Left forelimb (tissue), 1 donor: ENCODE results near the gene RPGRIP1.
"Not testable (repeated sequence)": the region's sequence is repeated elsewhere in the genome, so short reads cannot be mapped to it uniquely, and the experiment has no call there.

Source experiments
- DNase-seq: peaks from one replicate; pipeline ENCODE4 v3.0.0-alpha.2; 2018; ENCODE audit warnings: low spot score

The RPGRIP1 gene

DNA sequence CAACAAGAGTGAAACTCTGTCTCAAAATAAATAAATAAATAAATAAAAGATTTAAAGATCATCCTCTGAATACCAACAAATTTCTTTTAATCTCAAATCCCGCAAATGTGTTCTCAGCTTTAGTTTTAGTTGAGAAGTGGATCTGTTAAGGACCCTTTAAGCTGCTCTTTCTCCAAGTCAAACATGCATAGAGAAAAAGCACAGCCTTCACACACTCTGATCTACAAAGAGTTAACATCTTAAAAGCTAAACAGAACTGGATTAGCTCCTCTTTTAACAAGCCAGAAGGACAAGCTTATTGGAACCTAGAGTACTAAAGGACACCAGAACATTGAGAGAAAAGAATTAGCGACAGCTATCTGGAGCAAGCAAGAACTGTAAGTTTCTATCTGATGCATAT, at the start of gene RPGRIP1:
RPGRIP1 (plus strand) TSS at position 301 of the 400 bp plus-strand sequence. CDS start 7,894 bp downstream, outside the sequence.
- no peak for DNase-seq

DNA sequence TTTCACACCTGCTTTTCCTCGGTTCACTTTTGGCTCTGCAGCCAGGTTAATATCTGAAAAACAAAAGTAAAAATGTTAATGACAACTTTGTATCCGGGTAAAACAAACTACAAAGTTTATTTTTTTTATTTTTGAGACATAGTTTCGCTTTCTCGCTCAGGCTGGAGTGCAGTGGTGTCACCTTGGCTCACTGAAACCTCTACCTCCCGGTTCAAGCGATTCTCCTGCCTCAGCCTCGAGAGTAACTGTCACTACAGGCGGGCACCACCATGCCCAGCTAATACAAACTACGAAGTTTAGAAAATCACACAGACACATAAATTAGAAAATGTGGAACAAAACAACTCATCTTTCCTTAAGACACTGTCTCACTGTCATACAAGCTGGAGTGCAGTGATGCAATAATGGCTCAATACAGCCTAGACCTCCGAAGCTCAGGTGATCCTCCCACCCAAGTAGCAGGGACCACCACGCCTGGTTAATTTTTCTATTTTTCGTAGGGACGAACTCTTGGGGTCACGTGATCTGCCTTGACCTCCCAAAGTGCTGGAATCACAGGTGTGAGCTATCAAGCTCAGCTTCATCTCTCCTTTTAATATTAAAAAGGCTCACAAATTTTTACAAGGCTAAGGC, 48.7 kb upstream of the RPGRIP1 start:
- DNase-seq, result no peak

DNA sequence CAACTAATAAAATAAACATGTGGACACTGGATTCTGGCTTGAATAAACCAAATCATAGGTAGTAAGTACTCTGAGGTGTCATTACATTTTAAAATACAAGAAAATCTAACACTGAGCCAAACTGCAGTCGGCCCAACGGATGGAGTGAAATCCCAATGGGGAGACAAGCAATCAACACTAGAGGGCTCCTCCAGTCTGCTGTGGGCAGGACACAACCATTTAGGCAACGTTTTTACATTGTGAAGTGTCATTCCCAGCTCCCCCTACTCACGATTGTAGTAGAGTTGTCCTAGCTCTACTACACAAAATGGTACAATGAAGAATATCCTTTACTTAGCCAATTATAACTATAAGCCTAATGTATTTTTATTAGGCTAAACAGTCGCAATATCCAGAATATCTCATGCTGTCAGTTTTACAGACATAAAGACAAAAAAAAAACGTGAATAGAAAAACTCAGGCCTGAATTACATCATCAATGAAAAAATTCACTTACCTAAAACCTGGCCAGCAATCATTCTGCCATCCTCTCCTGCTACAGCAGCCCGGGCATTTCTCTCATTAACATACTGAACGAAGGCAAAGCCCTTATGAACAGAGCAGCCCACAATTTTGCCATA, 46.3 kb upstream of the RPGRIP1 start:
- DNase-seq, result no peak

DNA sequence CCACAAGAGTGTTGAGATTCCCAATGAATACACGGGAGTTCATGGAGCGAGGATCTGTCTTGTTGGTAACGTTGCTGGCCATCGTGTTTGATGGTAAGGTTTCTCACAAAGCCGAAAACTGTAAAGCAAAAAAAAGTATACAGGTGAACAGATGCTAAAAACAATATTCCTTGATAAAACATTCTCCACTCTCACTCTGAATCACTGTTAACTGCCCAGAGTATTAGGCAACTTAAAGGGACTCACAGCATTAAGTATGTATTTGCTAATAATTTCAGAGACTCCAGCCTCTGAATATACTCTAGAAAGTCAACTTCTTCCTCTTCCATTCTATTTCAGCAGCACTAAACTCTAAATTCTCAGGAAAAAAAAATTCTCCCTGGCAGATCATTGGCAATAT, 45.8 kb upstream of the RPGRIP1 start:
- no peak for DNase-seq

DNA sequence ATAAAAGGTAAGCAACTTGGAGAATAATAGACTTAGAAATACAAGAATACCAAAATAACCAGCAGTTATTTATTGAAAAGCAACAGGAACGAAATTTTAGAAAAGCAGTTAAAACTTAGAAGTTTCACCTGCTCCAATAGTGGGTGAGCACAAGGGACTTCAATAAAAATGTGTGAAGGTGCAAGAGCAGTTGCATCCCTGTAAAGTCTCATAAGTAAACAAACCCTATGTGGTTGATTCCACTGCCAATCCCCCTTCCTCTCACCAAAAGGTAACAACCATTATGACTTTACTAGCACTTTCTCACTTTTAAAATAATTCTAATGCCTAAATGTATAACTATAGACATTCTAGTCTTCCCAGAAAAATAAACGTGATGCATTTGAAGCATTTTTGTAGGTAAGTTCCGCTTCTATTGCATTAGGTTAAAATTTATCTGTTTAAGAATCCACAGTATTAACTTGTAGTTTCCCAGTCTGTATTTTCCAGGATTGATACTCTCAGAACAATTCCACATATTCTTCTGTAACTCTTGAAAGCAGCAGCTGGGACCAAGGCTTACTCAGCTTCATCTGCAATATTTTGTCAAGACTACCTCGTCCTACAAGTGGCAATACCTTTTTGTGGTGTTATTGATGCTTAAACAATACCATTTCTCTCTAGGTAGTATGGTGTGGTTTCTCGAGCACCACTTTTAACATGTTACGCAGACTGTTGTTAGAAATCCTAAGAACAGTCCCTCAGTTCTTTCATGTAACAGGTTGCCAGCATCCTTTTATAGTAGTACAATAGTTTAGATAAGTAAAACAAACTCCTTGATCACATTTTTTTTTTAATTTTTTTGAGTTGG, 42.7 kb upstream of the RPGRIP1 start:
- no peak for DNase-seq

DNA sequence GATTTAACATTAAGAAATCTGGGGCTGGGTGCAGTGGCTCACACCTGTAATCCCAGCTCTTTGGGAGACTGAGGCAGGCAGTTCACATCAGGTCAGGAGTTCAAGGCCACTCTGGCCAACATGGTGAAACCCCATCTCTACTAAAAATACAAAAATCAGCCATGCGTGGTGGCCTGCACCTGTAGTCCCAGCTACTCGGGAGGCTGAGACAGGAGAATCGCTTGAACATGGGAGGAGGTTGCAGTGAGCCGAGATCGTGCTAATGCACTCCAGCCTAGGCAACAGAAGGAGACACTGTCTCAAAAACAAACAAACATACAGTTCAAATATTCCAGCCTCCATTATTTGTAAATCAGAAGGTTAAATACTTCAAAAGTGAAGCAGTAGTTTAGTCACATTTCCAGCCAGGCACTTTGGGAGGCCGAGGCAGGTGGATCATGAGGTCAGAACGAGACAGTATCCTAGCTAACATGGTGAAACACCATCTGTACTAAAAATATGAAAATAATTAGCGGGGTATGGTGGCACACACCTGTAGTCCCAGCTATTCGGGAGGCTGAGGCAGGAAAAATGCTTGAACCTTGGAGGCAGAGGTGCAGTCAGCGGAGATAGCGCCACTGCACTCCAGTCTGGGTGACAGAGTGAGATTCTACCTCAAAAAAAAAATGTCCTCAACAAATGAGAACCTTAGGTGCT, 40.9 kb upstream of the RPGRIP1 start:
- DNase-seq, result no peak

DNA sequence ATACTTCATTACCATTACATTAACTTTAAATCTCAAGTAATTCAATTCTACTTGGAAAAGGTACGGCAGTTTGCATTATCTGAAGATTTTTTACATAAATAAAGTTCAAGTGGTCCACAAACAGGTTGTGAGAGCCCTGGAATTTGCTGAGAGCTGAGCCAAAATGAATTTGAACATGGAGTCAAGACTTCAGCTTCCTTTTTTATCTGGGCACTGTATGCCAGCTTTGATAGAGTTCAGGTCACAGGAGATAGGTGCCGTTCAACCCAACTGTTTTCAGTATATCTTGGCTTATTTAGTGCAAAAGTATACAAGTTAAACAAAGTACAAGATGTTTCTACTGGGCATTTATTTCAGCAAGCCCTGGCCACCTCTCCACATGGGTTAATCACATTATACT, 39.5 kb upstream of the RPGRIP1 start:
- DNase-seq, result no peak

DNA sequence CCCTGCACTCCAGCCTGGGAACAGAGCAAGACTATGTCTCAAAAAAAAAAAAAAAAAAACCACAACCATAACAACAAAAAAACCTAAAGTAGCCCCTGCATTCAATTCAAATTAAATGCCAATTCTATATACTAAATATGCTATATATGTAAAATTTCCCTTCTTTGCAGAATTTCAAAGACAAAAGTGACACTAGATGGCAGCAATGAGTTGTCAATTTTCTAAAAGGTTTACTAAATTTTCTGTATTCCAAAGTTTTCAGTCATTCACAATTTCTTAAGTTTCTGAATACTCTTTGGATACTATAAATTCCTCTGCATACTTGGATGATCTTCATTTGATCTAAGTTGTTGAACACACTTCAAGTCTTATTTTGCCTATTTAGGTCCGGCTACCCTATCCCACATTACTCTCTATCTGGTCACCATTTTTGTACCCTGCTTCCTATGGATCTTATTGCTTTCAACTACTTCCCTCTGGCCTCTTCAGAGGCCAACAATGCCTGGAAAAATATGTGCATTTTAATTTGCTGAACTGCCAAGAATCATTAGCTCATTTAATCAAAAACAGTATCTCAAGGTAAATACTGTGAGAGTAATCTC, 38.6 kb upstream of the RPGRIP1 start:
- DNase-seq, result no peak

DNA sequence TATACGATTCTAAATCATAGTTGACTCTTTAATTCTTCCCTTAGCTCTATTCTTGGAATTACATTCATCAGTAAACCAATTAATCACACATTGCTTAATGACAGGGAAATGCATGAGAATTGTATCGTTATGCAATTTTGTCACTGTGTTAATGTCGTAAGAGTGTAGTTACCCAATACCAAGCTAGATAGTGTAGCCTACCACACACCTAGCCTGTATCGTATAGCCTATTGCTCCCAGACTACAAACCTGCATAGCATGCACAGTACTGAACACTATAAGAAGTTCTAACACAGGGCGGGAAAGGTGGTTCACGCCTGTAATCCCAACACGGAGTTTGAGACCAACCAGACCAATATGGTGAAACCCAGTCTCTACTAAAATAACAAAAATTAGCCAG, 35.3 kb upstream of the RPGRIP1 start:
- DNase-seq, result no peak

DNA sequence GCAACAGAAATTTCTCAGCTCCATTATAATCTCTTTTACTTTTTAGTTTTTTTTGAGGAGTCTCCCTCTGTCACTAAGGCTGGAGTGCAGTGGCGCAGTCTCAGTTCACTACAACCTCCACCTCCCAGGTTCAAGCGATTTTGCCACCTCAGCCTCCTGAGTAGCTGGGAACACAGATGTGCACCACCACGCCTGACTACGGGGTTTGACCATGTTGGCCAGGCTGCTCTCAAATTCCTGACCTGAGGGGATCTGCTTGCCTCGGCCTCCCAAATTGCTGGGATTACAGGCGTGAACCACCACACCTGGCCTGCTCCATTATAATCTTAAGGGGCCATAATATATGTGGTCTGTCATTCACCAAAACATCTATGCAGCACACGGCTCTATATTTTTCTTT, 34.1 kb upstream of the RPGRIP1 start:
- no peak for DNase-seq

DNA sequence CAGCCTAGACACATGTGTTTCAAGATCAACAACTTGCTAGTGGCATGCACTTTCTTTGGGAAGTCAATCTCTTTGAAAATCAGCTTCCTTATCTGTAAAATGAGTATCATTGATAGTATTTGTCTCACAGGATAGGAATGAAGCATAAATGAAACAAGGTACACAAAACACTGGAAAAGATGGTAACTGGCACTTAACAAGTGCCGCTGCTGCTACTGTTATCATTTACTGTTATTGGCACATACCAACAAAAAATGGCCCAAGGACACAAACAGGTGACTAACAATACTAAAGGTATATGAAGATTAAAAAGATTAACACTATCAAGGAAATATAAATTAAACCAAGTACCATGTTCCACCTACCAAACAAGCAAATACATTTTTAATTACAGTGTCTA, 31.5 kb upstream of the RPGRIP1 start:
- DNase-seq, result no peak

DNA sequence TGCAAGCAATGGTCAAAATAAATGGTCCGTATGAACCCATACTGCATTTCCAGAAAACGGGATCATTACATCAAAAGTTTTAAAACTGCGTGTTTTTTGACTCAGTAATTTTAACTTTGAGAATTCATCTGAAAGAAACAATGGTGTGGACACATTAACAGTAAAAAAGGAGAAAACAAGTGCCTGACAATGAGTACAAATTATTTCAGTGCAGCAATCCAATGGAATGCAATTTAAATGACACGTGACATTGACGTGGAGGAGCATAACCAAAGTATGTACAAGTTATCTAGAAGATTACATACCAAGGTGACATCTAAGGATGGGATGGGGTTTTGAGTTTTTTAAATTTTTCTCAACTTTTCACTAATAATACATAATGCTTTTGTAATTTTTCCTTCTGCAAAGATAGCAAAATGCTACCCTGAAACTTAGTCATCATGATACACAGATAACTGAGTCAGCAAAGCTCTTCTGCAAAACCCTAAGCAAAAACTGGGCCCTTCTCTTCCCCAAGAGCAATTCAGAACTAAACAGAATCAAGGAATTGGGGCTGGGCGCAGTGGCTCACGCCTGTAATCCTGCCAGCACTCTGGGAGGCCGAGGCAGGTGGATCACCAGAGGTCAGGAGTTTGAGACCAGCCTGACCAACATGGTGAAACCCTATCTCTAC, 31.0 kb upstream of the RPGRIP1 start:
- DNase-seq, result no peak

DNA sequence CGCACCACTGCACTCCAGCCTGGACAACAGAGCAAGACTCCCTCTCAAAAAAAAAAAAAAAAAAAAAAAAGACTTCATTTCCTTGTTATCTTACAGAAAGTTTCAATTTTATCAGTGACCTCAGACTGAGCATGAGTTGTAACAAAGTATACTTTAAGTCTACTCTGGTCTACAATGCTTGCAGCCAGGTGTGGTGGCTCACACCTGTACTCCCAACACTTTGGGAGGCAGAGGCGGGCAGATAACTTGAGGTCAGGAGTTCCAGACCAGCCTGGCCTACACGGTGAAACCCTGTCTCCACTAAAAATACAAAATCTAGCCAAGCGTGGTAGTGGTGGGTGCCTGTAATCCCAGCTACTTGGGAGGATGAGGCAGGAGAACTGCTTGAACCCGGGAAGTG, 28.7 kb upstream of the RPGRIP1 start:
- no peak for DNase-seq

DNA sequence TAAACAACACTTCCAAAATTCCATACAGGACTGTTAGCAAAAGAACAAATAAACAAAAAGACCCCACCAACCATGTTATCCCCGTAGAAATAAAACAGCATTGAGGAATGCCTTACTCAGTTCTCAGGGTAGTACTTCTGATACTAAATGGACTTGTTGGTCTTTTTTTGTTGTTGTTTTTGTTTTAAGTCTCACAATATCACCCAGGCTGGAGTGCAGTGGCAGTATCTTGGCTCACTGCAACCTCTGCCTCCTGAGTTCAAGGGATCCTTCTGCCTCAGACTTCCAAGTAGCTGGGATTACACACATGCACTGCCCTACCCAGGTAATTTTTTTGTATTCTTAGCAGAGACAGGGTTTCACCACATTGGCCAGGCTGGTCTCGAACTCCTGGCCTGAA, 27.7 kb upstream of the RPGRIP1 start:
- DNase-seq, result no peak

DNA sequence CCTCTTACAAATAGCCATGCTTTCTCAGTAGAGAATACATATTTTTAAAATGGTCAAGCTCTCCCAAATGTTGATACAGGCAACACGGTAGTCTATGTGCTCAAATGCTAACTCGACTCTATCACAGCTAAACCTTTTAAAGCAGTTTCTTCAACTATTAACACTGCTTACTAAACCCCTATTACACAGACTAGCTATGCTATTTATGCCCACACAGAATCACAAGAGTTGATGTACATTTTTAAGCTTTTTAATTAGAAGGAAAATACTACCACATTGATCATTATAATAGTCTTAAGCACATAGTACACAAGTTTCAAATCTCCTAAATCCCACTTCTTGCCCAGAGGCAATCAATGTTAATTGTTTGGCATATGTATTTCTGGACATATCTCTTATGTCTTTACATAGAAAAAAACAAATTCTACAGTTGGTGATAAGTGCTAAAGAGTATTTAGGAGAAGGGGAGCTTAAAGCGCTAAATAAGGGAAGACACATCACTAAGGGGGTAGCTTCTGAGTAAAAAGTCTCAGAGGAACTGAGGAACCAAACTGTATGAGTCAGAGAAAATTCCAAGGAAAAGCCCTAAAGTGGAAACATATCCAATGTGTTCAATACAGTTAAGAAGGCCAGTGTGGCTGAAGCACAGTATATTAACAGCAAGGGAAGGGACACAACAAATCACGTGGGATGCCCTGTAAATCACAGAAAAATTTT, 24.3 kb upstream of the RPGRIP1 start:
- no peak for DNase-seq

DNA sequence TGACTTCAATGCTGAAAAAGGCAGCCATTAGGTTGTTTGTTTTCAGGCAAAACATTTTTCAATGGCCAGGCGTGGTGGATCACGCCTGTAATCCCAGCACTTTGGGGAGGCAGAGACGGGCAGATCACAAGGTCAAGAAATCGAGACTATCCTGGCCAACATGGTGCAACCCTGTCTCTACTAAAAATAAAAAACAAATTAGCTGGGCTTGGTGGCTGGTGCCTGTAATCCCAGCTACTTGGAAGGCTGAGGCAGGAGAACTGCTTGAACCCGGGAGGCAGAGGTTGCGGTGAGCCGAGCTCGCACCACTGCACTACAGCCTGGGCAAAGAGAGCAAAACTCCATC, 23.8 kb upstream of the RPGRIP1 start:
- DNase-seq, result not testable (repeated sequence)

DNA sequence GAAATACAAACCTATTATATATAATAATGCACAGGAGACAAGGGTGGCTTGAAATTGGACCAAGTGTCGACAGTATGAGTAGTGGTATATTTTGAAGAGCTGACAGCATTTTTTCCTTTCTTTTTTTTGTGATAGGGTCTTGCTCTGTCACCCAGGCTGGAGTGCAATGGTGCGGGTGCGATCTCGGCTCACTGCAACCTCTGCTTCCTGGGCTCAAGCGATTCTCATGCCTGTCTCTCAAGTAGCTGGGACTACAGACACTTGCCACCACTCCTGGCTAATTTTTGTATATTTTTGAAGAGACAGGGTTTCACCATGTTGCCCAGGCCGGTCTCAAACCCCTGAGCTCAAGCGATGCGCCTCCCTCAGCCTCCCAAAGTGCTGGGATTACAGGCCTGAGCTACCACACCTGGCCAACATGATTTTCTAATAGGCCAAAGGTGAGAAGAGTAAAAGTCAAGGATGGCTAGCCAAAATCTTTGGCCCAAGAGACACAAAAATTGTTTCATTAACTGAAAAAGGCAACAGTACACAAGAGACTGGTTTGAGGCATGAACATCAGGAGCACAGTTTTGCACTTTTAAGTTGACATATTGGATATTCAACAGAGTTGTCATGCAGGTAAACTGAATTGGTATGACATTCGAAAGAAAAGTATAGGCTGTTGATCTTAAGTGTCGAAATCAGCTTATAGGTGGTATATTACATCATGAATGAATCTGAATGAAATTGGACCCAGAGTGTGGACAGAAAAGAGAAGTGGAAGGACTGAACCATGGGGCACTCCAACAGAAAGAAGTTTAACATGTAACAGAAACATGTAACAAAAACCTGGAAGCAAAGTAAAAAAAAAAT, 23.1 kb upstream of the RPGRIP1 start:
- no peak for DNase-seq

DNA sequence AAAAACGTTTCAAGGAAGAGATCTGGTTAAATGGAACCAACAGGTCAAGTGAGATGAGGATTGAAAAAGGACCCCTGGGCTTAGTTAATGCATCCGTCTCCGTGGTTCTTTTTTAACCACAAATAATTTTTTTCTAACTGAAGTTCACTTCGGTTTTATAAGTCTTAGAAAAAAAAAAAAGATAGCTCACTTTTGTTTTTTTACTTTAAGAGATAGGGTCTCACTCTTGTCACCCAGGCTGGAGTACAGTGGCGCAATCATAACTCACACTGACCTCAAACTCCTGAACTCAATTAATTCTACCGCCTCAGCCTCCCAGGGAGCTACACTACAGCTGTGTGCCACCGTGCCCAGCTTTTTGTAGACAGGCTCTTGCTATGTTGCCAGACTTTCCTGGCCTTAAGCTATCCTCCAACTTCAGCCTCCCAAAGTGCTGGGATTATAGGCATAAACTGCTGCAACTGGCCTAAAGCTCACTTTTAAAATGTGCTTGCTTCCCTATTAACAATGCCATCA, 22.4 kb upstream of the RPGRIP1 start:
- no peak for DNase-seq

DNA sequence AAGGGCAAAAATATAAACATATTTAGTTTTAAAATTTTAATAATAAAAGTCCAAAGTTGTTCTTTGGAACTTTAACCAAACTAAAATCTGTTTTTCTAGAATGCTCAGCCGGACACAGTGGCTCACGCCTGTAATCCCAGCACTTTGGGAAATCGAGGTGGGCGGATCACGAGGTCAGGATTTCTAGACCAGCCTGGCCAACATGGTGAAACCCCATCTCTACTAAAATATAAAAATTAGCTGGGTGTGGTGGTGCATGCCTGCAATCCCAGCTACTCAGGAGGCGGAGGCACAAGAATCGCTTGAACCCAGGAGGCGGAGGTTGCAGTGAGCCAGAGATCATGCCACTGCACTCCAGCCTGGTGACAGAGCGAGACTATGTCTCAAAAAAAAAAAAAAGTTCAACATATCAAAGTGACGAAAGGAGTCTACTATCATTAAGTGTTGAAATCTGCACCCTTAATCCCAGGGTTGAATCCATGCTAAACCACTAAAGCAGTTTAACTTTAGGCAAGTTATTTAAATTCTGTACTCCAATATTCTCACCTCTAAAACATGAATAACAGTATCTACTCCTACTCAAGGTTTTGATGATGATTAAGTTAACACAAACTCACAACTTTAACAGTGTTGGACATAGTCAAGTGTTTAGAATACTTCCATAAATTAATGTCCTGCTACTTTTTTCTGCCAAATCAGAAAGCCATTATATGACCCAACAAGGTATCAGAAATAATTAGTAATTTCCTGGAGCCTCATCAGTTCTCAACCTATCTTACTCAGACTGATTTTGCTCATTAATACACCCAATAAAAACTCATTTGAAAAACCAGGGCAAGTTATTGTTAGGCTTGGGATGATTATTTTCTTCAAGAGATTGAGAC, 21.6 kb upstream of the RPGRIP1 start:
- DNase-seq, result no peak
